ENCODE results near the gene TRHDE.

The TRHDE gene

GRCh38 chr12:72282721-72283120, 10.6 kb downstream of the TRHDE start:
- TF ChIP-seq GATA2 (IDR thresholded peaks at IDR 0.05; ENCODE audit: low read depth, low read length) (no peak), GATA3 (IDR thresholded peaks at IDR 0.05; ENCODE audit: low read depth, low read length) (no peak)

DNA sequence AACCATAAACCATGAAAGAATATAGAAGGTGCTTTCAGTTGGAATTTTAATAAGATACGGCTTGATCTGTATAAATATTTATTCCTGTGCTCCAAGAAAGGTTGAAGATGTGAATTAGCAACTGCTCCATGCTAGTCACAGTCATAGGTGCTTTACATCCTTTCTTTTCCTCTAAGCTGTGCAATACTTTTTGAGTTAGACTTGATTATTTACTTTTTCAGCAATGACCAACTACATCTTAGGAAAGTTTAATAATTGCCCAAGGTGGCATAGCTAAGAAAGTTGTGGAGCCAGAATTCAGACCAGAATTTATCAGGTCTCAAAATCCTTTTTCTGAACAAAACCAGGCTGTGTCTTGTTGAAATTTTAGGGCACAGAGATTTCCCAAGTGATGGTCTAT, 13.7 kb downstream of the TRHDE start:
- TF ChIP-seq GATA3 (IDR thresholded peaks at IDR 0.05; ENCODE audit: low read depth, low read length), result no peak
- TF ChIP-seq GATA2 (IDR thresholded peaks at IDR 0.05; ENCODE audit: low read depth, low read length), result no peak

DNA sequence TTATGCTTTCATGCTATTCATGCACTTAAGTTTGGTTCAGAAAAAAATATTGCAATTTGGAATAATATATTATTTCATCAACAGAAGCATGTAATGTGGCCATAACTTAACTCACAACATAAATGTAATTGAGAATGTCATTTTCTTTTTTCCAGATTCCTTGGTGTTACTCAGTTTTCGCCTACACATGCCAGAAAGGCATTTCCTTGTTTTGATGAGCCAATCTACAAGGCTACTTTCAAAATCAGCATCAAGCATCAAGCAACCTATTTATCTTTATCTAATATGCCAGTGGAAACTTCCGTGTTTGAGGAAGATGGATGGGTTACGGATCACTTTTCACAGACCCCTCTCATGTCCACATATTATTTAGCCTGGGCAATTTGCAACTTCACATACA, 14.4 kb downstream of the TRHDE start:
- TF ChIP-seq GATA3 (IDR thresholded peaks at IDR 0.05; ENCODE audit: low read depth, low read length) (no peak), GATA2 (IDR thresholded peaks at IDR 0.05; ENCODE audit: low read depth, low read length) (no peak)

DNA sequence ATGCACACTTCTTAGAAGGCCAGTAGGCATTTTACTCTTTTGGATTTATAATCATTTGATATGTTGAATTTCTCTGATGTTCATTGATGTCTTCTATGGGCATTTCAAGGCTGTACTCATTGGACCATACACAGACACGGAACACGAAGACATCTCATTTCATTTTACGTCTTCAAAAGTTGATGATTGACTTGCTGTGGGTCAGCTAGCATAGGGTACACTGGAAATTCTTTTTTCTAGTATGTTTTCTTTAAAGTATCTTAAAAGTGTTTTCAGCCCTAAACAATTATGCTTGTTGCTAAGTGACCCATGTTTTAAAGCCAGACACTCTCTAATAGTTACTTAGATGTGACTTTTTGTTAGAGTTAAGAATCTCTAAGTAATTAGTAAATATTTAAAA, 16.3 kb downstream of the TRHDE start:
- TF ChIP-seq GATA2 (IDR thresholded peaks at IDR 0.05; ENCODE audit: low read depth, low read length) (no peak), GATA3 (IDR thresholded peaks at IDR 0.05; ENCODE audit: low read depth, low read length) (no peak)

DNA sequence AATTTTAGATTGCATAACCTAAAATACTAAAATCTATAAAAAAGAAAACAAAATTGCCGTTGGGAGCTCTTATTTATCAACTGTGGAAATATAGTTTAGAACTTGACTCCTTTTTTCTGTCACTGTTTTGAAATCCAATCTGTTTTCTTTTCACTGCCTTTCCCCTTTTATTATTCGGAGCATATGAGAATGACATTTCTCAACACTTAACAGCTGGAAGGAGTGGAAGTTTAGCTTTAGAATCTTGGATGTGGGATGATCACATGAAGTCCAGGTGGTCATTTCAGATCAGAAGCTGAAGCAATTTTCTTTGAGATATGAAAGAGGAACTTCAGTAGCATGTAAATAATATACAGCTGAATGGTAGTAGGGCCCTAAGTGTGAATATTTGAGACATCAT, 16.7 kb downstream of the TRHDE start:
- TF ChIP-seq GATA2 (IDR thresholded peaks at IDR 0.05; ENCODE audit: low read depth, low read length), result no peak
- TF ChIP-seq GATA3 (IDR thresholded peaks at IDR 0.05; ENCODE audit: low read depth, low read length), result no peak

DNA sequence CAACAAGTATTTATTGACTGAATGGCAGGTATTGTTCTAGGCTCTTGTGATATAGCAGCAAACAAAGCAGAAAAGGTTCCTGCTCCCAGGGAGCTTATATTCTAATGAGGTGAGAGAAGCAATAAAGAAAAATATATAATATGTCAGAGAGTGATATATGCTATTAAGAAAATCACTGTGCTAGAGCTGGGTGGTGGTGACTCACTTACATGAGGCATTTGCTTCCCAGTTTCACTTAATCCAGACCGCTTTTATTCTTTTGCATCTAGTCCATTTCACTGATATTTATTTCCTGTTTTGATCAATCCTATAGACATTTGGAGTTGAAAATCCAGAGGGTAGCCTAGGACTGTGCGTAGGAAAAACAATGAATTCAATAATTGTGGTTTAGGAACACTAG, 17.5 kb downstream of the TRHDE start:
- TF ChIP-seq GATA2 (IDR thresholded peaks at IDR 0.05; ENCODE audit: low read depth, low read length) (no peak), GATA3 (IDR thresholded peaks at IDR 0.05; ENCODE audit: low read depth, low read length) (no peak)

DNA sequence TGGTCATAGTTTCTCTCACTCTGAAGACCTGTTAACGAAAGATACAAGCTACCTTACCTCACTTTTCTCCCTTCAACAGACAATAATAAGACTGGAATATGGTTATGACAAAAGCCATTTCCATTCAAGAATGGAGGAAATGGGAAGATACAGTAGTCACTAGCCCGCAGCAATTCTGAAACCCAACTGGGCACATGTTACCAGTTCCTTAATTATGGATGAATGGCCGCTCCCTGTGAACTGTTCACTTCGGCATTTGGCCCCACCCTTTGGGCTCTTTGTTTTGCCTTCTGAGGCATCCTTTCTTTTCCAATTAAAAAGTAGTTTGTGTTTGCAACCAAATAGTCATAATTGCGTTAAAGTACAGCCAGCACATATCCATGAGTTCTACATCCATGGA, 19.0 kb downstream of the TRHDE start:
- TF ChIP-seq GATA3 (IDR thresholded peaks at IDR 0.05; ENCODE audit: low read depth, low read length), result no peak
- TF ChIP-seq GATA2 (IDR thresholded peaks at IDR 0.05; ENCODE audit: low read depth, low read length), result no peak

- no peak for TF ChIP-seq GATA3 (IDR thresholded peaks at IDR 0.05; ENCODE audit: low read depth, low read length)
- TF ChIP-seq GATA2 (IDR thresholded peaks at IDR 0.05; ENCODE audit: low read depth, low read length), result no peak
These were observed 21.5 kb downstream of the TRHDE start for GRCh38 chr12:72293701-72294100.

GRCh38 chr12:72295101-72295500, 22.9 kb downstream of the TRHDE start:
- TF ChIP-seq GATA2 (IDR thresholded peaks at IDR 0.05; ENCODE audit: low read depth, low read length) (no peak), GATA3 (IDR thresholded peaks at IDR 0.05; ENCODE audit: low read depth, low read length) (no peak)

DNA sequence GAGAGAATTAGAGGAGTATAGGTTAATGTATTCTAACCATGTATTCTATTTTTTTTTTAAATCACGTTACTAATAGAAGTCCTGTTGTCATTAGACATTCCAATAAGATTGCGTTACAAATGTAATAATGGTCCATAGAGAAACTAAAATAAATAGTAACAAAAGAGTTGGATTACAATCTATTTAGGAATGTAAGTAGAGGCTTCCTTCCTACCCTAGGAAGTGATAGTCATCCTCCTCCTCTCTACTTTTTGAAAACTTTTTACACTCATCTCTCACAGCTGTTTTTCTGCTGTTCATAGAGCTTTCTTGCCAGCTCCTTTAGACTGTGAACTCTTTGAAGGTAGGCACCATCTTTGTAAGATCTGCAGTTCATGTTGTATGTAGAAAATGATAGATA, 23.6 kb downstream of the TRHDE start:
- TF ChIP-seq GATA3 (IDR thresholded peaks at IDR 0.05; ENCODE audit: low read depth, low read length), result no peak
- TF ChIP-seq GATA2 (IDR thresholded peaks at IDR 0.05; ENCODE audit: low read depth, low read length), result no peak

- TF ChIP-seq GATA3 (IDR thresholded peaks at IDR 0.05; ENCODE audit: low read depth, low read length) (no peak), GATA2 (IDR thresholded peaks at IDR 0.05; ENCODE audit: low read depth, low read length) (no peak)
These were observed 24.2 kb downstream of the TRHDE start for GRCh38 chr12:72296389-72296788.

DNA sequence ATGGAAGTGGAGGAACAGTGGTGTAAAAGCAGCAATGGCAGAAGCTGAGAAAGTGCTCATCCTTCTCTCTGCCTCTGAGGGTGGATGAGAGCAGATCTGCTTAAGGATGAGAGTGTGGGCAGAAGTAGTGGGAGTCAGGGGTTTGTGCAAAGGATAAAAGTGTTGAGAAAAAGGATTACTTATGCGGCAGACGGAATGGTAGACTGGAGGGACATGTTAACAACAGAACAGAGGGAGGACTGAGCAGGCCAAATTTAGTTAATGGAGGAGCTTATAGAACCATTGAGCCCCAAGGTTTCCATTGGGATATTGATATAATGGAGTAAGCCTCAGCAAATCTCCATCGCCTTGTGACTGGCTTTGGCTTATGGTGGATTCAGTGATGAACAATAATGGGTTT, 25.5 kb downstream of the TRHDE start:
- TF ChIP-seq GATA2 (IDR thresholded peaks at IDR 0.05; ENCODE audit: low read depth, low read length), result no peak
- no peak for TF ChIP-seq GATA3 (IDR thresholded peaks at IDR 0.05; ENCODE audit: low read depth, low read length)

- TF ChIP-seq GATA2 (IDR thresholded peaks at IDR 0.05; ENCODE audit: low read depth, low read length), result no peak
- TF ChIP-seq GATA3 (IDR thresholded peaks at IDR 0.05; ENCODE audit: low read depth, low read length), result no peak
These were observed 28.6 kb downstream of the TRHDE start for GRCh38 chr12:72300728-72301127.

DNA sequence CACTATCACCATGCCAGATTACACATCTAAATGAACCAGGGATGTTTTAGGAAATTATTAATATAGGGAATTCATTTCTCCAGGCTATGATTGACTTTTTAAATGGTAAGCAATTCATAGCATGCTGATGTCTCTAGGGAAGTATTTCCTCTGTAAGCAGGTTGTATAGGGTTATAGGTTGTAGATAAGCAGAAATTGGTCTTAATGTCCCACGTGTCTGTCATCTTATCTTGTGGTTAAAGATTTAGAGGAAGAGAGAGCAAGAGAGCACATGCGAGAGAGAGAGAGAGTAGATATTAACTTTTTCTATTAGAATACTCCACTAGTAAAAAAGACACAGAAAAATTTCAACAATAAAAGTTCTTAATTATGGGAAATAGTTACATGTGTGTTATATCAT, 32.6 kb downstream of the TRHDE start:
- no peak for TF ChIP-seq GATA2 (IDR thresholded peaks at IDR 0.05; ENCODE audit: low read depth, low read length)
- TF ChIP-seq GATA3 (IDR thresholded peaks at IDR 0.05; ENCODE audit: low read depth, low read length), result no peak

GRCh38 chr12:72307229-72307628, 35.1 kb downstream of the TRHDE start:
- no peak for TF ChIP-seq GATA3 (IDR thresholded peaks at IDR 0.05; ENCODE audit: low read depth, low read length)
- no peak for TF ChIP-seq GATA2 (IDR thresholded peaks at IDR 0.05; ENCODE audit: low read depth, low read length)

GRCh38 chr12:72311946-72312345, 39.8 kb downstream of the TRHDE start:
- no peak for TF ChIP-seq GATA2 (IDR thresholded peaks at IDR 0.05; ENCODE audit: low read depth, low read length)
- no peak for TF ChIP-seq GATA3 (IDR thresholded peaks at IDR 0.05; ENCODE audit: low read depth, low read length)
